SU-DHL-6 (cell line): ENCODE measurements around the gene UBE2G2.

Source experiments
- CTCF ChIP-seq: fragments of 200-600 bp; sonication (generic); IDR thresholded peaks from one replicate; pipeline ENCODE4 v1.5.1; 2017; ENCODE audit warnings: antibody characterized with exemption, mild to moderate bottlenecking, low read length, moderate library complexity; ENCODE audit not compliant: insufficient read depth, poor library complexity, severe bottlenecking
- EZH2phosphoT487 ChIP-seq: fragments of 200-600 bp; sonication (generic), shearing (Covaris generic); conservative IDR thresholded peaks from 2 replicates; pipeline ENCODE4 v1.6.1; 2018; ENCODE audit warnings: mild to moderate bottlenecking, antibody characterized with exemption, low read length, moderate library complexity, mixed read lengths

DNA sequence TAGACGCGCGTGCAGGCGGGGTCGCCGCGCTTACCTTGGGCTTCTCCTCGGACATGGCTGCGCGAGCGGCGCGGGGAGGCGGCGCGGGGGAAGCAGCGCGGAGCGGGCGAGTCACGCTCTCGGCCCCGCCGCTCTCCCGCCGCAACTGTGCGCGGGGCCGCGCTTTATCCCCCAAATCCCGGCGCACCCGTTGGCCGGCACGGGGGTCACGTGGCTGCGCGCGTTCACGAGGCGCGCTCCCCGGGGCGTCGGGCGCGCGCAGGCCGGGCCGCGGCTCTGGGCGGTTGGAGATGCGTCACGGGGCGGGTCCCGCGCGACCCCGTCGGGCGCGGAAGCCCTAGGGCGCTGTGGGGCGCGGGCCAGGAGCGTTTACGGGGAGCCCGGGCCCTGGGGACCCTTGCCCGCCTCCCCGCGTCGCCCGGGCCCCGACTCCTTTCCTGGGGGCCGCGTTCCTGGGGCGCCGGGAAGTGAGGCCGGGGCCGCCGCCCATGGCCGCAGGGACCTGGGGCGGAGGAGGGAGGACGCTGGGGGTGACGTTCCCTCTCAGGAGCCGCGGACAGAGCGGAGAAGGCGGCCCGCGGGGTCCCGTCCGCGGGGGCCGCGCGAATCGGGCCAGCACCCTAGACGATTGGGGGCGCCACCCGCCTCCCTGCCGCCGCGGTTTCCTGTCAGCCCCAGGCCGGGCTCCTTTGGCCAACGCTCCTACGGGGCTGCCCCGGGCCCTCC is 16.5 kb upstream of the UBE2G2 start, which contains the start of gene SUMO3:
- TF ChIP-seq CTCF (peak; percentile 12), EZH2phosphoT487 (no peak)
